Forelimb muscle (tissue), 1 donor: Measurements from ENCODE around the gene CEP128. TPM values are rescaled to one million over a fixed set of nuclear protein-coding genes. Genes with fewer than 3 reads are reported as not detected.

ENCODE experiments used
- DNase-seq: peaks from one replicate; pipeline ENCODE4 v3.0.0-alpha.2; 2013; ENCODE audit warnings: low read depth
- polyA plus RNA-seq: library from polyadenylated mRNA; unstranded; fragments of 120-200 nt; gene quantifications from one replicate; pipeline ENCODE4 v1.2.1, GENCODE V29; 2013; ENCODE audit not compliant: insufficient read length

Gene CEP128
- polyA plus RNA-seq, 1 donor = 3.3 TPM

DNA sequence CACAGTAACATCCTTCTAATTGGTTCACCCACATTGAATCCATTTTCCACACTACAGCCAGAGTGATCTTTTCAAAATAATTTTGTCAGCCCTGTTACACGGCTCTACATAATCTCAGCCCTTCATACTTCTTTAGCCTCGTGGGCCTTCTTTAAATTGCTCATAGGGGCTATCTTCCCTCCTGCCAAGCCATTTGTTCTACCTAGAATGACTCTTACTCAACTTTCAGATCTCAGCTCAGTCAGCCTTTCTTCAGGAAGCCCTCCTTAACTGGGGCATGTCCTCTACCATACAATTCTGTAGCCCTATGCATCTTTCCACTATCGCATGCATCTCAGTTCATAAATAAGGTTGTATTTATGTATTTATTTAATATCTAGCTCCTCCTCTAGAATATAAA, 39.7 kb downstream of the CEP128 start:
- DNase-seq = no peak

DNA sequence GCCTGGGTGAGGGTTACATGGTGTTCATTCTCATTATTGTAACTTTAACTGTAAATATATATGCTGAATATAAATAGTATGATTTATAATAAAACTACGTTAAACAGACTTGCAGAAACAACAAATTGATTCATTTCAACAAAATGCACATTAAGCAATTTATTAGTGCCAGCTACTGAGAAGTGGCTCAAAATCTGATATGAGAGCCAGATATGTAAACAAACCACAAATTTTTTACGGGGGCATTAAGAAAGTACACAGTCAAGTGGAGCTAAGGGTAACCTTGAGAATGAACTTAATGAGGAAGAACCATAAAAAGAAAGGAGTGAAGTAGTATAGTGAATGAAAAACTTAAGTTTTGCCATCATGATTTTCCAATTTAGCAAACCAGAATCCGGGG, 40.3 kb downstream of the CEP128 start:
- DNase-seq = no peak

- no peak for DNase-seq
Observed at GRCh38 chr14:80872645-80873044, 68.9 kb downstream of the CEP128 start.

- no peak for DNase-seq
Observed at GRCh38 chr14:80868260-80868659, 73.3 kb downstream of the CEP128 start.

- DNase-seq = no peak
Observed at GRCh38 chr14:80867798-80868197, 73.7 kb downstream of the CEP128 start.

DNA sequence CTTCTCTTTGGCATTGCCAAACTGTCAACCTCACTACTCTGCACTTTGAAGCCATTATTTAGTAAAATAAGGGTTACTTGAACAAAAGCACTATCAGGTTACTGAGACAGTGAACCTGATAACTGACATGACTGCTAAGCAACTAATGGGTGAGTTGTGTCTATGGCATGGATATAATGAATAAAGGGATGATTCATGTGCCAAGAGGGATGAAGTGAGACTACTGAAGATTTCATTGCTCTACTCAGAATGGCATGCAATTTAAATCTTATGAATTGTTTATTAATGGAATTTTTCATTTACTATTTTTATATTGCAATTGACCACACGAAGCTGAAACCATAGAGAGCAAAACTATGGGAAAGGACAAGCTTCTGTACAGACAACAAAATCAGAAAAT, 74.4 kb downstream of the CEP128 start:
- no peak for DNase-seq

DNA sequence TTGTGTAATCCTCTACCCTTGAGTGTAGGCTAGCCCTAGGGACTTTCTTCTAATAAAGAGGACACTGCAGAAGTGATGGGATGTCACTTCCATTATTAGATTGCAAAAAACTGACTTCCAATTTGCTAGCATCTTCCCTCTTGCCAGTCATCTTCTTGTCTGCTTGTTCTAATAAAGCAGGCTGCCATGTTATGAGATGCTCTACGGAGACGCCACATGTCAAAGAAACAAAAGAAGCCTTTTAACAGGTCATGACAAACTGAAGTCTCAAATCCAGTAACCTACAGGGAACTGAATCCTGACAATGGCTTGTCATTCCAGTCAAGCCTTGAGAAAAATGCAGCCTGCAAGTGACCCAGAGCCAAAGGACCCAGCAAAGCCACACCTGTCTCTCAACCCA, 76.0 kb downstream of the CEP128 start:
- DNase-seq = no peak

DNA sequence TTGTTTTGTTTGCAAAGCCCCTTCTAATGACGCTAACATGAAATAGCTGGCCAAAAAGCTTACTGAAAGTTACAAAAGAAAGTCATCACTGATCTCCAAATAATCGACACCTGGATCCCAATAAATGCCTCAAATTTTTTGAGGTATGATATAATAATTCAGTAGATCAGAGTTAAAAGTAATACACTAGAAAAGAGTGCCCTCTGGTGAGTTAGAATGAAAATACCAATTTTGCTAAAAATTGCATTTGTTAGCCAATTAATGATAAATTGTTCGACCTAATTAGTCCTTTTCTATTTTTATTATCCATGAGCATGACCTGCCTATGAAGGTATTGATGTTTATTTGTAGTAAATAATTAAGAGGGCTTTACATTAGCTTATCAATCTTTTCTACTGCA, 78.6 kb downstream of the CEP128 start:
- DNase-seq = no peak

DNA sequence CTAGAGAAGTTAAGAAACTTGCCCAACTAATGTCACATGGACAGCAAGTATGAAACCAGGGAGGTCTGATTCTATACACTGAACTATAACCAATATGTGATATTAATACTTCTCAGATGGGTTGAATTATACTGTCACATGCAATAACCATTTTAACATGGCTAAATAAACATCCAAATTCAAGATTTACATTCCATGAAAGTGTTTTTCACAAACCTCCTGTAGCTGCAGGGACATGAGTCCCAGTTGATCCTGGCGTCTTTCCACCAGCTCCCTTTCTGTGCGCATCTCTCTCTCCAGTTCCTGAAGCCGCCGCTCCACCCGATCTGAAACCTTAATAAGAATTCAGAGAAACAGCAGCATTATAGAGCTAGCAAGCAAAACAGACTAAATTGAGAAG, 79.0 kb downstream of the CEP128 start:
- DNase-seq = no peak

- peak; percentile 26 for DNase-seq
Observed at GRCh38 chr14:80850197-80850814, 91.2 kb downstream of the CEP128 start.

DNA sequence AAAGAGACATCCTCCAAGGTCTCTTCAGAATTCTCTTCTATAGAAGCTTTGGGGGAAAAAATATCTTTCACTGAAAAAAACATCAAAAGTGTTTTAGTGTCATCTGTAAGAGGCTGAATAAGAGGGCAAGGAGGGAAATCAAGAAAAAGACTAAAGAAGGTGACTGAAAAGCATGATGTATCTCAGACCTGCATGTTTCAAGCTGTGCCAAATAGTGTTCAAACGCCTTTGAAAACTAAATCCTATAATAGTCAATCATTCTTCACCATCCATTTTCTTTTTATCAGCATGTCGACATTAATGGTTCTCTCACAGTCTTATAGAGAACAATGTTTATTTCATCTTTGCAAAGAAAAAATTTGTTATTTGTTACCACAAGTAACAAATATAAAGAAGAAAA, 94.5 kb downstream of the CEP128 start:
- no peak for DNase-seq

DNA sequence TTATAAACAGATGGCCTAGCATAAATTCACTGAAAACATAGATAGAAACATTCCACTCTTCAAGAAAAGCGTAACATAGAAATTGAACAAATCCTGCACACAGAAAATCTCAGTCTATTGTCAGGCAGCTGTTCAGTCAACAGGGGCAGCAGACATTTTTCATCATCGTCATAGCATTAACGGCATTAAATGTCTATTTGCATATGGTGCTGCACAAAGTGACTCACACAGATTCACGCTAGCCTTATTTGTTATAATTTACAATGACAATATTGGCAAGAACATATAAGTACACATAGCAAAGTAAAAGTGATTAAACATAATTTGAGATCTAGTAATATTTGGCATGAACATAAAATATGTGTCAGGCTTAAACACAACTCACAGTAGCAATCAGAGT, 95.7 kb downstream of the CEP128 start:
- DNase-seq = no peak

- DNase-seq = no peak
Observed at GRCh38 chr14:80844872-80845271, 96.7 kb downstream of the CEP128 start.

DNA sequence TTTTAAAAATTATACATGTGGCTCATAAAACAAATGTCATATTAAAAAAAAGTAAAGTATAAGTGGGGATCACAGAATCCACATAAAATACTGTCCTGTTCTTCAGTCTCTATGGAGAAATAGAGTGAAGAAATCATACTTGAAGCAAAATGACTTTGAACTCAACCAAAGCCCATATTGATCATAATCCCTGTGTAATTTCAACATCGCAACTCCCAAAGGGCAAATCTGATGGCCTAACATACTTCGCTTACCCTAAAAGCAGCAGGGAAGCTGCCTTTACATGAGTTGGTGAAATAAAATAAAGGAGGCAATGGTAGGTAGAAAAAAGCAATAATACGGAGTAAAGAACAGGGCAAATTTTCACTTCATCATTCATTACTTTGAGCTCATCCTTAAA, 101.8 kb downstream of the CEP128 start:
- no peak for DNase-seq

GRCh38 chr14:80809663-80810062, 131.9 kb downstream of the CEP128 start:
- no peak for DNase-seq

DNA sequence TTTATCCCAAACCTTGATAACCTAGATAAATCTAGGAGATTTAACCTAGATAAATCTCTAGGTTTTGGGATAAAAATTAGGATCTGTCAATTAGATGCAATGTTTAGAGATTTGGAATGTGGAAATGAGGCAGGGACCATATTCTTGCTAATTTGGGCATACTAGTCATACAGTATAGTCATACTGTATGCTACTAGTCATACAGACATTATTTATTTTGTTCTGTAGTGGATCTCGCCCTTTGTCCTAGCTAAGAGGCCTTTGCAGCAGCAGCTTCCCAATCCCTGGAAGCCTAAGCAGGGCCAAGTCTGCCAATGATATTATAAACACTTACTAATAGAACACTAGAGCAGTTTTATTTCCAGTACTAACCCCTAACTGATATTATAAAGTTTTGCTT, 136.4 kb downstream of the CEP128 start:
- DNase-seq = no peak

- no peak for DNase-seq
Observed at GRCh38 chr14:80798878-80799277, 142.7 kb downstream of the CEP128 start.

DNA sequence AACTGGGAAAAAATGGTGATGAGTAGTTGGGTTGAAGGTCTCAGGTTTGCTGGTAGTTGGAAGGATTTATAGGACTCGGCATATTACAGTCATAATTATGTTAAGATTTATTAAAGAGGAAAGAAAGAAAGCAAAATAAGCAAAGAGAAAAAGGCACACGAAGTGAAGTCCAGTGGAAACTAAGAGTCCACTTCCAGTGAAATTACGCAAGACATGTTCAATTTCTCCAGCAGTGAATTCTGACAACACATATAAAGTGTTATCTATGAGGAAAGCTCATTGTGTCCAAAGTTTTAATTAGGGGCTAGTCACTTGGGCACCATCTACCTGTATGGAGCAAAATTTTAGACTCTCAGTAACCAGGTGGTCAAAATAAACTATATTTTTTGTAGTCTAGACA, 143.3 kb downstream of the CEP128 start:
- DNase-seq = no peak

DNA sequence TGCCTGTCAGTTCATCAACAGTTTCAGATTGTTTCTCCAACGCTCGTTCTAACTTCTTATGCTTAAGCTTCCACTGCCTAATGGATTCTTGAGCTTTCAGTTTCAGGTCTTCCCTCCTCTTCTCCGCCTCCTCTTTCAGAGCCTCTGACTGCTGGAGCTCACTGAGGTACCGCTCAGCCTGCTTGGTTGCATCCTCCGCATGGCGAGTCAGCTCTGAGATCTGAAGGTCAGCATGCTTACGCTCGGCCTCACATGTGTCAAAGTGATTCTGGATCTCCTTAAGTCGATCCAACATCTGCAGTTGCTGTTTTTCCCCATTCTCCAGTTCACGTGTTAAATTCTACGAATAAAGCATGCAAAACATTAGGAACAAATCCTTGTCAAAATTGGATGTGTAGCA, 148.8 kb downstream of the CEP128 start:
- DNase-seq = no peak

DNA sequence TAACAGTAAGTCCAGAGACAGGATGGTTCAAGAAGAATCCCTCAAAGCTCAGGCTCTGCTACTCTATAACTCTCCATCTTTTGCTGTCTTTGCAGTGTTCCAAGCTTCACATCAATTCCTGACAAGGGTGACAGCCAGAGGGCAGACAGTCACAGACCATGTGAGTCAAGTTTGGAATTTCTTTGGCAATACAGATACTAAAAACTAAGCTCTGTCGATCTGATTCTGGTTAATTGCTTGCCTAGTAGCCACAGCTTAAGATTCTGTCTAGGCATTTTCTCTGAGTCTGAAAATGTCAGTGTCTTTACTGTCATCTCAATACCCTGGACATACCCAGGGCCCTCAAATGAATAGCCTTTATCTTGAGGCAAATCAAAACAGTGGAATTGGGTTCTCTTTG, 153.7 kb downstream of the CEP128 start:
- DNase-seq = no peak

- no peak for DNase-seq
Observed at GRCh38 chr14:80784820-80785219, 156.7 kb downstream of the CEP128 start.

DNA sequence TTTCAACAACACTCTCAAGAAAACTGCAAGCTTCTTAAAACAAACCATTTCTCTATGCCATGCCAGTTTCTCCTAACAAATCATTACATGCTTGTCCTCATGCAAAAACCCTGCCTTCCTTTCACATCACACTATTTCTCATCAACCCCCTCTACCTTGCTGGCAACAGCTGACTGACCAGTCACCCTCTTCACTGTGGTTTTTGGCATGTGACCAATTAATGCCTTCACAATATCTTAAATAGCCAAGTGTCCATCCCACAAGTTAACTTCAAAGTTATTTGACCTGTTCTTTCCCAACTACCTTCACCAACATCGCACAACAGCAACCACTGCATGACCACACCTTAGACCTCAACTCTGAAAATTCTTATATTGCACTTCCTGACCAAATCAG, 159.6 kb downstream of the CEP128 start:
- DNase-seq = no peak

GRCh38 chr14:80780500-80780899, 161.0 kb downstream of the CEP128 start:
- DNase-seq = no peak

DNA sequence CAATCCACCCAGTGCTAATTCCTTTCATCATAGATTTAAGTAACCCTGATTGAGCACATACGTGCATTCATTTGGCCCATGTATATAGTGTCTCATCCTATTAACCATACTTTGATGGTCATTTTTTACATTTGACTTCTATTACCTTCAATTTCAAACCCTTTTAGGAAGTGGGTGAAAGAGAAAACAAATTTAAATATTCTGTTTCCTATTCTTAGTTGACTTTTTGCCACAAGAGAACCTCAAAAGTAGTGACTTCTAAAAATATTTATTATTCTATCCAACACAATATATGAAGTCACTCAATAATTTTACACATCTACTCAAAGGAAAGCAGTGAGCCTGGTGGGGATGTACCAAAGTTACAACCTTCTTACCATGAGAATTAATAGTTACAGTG, 164.9 kb downstream of the CEP128 start:
- no peak for DNase-seq

DNA sequence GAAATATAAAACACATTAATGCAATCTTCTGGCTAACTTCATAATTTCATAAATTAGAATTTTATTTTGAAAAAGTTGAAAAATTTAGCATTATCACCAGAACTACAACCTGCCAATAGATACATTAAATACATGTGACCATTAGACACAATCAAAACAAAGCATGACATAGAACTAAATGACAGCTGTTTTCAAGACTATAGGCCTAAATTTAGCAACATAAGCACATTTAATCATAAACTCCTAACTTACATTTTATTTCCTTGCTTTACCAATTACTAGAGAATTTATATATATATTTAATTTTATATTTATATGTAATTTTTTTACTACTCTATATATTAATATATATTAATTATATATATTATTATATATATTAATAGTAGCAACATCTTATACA, 165.4 kb downstream of the CEP128 start:
- DNase-seq = no peak
